IPS-NIHi7 (cell line): Measurements from ENCODE around the gene C11orf65.

Experiments
- DNase-seq: peaks from one replicate; pipeline ENCODE4 v3.0.0; 2012; ENCODE audit warnings: mixed read lengths; ENCODE audit errors: extremely low spot score

Gene C11orf65

DNA sequence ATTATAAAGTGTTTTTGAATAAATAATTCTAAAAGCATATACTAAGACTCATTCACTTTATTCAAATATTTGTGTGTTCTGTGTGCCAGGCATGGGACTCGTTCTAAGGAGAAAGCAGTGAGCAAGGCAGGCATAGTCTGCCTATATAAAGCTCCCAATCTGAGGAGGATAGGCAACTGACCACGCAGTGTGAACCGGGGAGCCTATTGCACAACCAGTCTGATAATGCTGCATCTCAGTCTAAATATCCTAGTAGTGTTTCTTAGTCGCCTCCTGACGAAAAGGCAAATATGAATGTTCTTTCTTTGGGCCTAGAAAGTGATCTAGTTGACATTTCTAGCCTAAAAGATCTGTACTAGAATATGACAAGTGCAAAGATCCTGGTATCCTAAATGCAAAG lies 98.3 kb downstream of the C11orf65 start:
- DNase-seq = no peak

- DNase-seq = no peak
These were observed 99.2 kb downstream of the C11orf65 start for GRCh38 chr11:108368134-108368533.

DNA sequence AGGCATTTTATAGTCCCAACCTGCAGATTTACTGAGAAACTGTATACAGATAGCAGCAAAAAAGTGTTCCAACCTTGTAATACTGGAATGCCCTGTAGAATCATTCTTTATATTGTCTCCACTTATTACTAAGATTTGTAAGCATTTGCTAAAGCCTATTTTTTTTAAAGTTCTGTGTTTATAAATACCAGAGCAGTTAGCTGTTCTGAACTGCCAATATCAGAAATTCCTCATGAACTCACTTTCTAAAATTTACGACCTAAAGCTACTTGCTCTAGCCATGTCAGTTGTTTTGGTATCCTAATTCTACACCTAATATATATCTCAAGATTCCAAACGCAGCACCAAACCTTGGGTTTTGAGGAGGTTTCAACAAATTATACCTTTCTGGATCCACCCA lies 103.2 kb downstream of the C11orf65 start:
- no peak for DNase-seq

DNA sequence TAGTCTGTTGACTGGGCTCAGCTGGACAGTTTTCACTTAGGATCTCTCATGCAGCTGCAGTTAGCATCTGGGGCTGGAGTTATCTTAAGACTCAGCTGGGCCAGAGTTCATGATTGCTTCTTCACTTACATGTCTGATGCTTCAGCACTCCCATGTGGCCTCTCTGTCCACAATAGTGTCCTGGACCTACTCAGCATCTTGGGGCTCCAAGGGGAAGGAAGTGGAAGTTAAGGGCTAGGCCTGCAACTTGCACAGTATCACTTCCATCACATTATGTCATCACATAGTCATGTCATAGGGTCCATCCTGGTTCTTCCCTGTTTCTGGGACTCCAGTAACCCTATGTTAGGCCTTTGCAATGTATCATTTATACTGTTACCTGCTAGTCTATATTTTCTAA lies 115.9 kb downstream of the C11orf65 start:
- DNase-seq = no peak

DNA sequence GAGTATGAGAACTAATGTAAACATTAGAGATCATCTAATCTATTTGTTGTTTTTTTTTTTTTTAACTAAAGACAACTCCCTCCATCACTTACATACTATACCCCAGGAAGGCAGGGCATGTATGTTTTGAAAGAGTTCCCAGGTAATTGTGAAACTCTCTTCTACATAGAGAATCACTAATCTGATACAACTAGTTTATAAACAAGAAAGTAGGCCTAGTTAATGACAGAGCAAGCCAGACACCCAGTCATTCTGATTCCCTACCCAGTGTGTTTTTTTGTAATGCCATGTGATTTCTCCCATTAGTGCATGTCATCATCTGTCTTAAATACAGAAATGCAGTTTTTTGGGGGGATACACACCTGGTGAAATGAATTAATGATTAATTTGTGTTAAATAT lies 120.9 kb downstream of the C11orf65 start:
- DNase-seq = no peak

GRCh38 chr11:108345767-108346166 lies 121.6 kb downstream of the C11orf65 start:
- no peak for DNase-seq

- no peak for DNase-seq
These were observed 123.6 kb downstream of the C11orf65 start for GRCh38 chr11:108343714-108344113.

GRCh38 chr11:108341654-108342053 lies 125.7 kb downstream of the C11orf65 start:
- no peak for DNase-seq

DNA sequence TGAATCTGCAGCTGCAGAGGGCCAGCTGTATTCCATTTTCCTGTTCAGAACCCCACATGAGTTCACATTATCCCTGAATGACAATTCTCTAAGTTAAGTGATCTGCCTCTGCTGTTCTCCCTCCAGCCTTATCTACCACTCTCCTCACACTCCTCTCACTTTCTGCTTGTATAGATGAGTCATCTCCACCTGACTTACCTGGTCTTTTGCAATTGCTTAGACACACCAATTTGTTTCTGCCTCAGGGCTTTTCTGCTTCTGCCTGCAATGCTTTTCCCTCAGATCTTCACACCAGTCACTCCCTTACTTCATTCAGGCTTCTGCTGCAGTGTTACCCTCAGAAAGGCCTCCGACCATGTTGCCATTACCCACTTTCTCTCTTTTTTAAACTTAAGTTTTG lies 126.4 kb downstream of the C11orf65 start:
- peak; percentile 73 for DNase-seq

GRCh38 chr11:108338750-108339149 lies 128.6 kb downstream of the C11orf65 start:
- no peak for DNase-seq

DNA sequence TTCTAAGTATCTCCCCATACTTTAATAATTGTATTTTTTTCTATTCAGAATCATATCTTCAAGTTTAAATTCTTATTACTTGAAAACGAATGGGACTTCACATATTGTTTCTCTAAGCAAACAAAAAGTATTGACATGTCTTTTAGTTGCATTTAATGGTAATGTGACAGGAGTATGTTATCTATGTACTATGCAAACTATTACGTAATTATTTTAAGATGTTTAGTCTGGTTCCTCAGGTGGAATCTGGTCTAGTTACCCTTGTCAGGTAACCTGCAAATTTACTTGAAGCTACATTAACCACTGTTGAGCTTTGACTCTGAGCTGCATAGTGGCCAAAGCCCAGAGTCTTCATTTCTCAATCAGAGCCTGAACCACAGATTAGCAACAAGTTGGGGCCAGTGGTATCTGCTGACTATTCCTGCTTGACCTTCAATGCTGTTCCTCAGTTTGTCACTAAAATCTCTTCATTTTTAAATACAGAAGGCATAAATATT lies 133.9 kb downstream of the C11orf65 start:
- no peak for DNase-seq
